GM21619 (cell line): ENCODE data around the gene NPHS1.

Source experiments
- ATAC-seq: cut with Tn5 transposase; IDR thresholded peaks from one replicate; pipeline ENCODE4 v1.9.1; 2021; ENCODE audit not compliant: unreplicated experiment

The NPHS1 gene

GRCh38 chr19:35789195-35789977 lies 62.9 kb downstream of the NPHS1 start:
- ATAC-seq, result no peak

- no peak for ATAC-seq
These were observed 63.9 kb downstream of the NPHS1 start for GRCh38 chr19:35788205-35788960.

- no peak for ATAC-seq
These were observed 65.0 kb downstream of the NPHS1 start for GRCh38 chr19:35787227-35787799.

GRCh38 chr19:35786299-35787160 lies 65.8 kb downstream of the NPHS1 start:
- no peak for ATAC-seq

GRCh38 chr19:35785339-35785627 lies 67.0 kb downstream of the NPHS1 start:
- no peak for ATAC-seq

GRCh38 chr19:35784503-35785338 lies 67.6 kb downstream of the NPHS1 start:
- no peak for ATAC-seq

- no peak for ATAC-seq
These were observed 68.6 kb downstream of the NPHS1 start for GRCh38 chr19:35783469-35784434.

- no peak for ATAC-seq
These were observed 69.7 kb downstream of the NPHS1 start for GRCh38 chr19:35782589-35782988.

- ATAC-seq, result no peak
These were observed 70.7 kb downstream of the NPHS1 start for GRCh38 chr19:35781650-35782049.

- ATAC-seq, result no peak
These were observed 71.6 kb downstream of the NPHS1 start for GRCh38 chr19:35780717-35781116.

- ATAC-seq, result no peak
These were observed 72.2 kb downstream of the NPHS1 start for GRCh38 chr19:35780058-35780457.

GRCh38 chr19:35779033-35779432 lies 73.3 kb downstream of the NPHS1 start:
- no peak for ATAC-seq

- ATAC-seq, result no peak
These were observed 74.3 kb downstream of the NPHS1 start for GRCh38 chr19:35777961-35778360.

GRCh38 chr19:35777086-35777841 lies 75.0 kb downstream of the NPHS1 start:
- no peak for ATAC-seq

- no peak for ATAC-seq
These were observed 76.1 kb downstream of the NPHS1 start for GRCh38 chr19:35776102-35776788.
